NCI-H128 (cell line): ENCODE results near the gene DPP10.

Experiments used
- DNase-seq: peaks from one replicate; lab custom pipeline; 2025; ENCODE audit not compliant: unreplicated experiment; lab: John Stamatoyannopoulos, UW

Gene DPP10

DNA sequence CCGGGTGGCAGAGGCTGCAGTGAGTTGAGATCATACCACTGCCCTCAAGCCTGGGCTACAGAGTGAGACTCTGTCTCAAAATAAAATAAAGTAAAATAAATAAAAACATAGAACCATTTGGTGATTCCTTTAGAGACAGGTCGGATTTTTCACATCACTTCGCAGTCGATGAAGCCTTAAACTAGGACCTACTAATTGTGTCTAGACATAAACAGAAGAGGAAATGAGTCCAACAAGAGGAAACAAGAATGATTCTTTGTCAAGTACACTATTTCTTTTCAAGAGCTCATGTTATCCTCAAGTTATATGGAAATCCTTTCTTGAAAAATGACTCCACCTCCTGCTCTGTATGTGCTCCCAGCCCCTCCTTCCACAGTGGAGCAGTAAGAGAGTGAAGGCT, 758.9 kb downstream of the DPP10 start:
- DNase-seq, result no peak

DNA sequence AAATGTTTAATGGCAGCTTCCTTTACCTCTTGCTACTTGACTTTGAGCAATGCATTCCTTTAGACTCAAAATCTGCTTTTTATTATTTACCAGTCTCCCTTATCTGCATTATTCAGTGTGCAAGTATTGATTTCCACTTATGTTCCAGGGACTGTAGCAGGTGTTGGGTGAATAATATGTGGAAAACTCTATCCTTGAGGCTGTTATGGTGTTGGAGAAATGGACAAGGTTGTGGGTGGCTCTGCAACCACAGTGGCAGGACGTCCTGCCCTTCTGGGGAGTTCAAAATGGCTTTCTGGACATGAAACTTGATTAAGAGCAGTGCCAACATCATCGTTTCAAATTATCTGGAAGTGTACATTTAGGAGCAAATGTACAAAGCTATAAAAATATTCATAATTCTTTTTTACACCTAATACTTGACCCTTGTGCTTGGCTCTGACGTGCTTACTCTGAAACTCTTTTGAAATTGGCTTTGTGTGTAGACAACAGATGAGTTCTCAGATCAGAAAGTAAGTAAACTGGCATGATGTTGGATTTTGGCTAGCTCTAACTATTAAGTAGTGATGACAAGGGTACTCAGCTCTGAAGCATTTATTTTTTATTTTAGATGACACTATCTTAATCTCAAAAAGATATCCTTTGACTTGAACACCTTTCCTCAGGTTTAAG, 766.2 kb downstream of the DPP10 start:
- no peak for DNase-seq

DNA sequence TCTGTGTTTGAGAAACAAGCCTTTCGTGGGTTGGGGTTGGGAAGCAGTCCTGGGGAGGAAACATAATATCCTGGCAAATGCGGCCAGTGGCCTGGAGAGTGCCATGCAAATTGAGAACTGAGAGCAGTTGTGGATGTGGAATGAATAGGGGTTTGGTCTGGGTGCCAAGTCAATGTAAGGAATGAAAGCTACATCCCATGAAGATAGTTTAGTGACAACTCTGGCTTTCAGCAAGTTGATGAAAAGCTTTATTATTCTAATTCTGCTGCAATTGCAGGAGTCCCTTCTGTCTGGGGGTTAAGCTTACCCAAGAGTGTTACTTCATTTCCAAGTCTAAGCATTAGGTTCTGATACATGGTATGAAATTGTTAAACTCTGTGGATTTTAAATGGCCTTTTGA, 771.6 kb downstream of the DPP10 start:
- DNase-seq, result no peak

DNA sequence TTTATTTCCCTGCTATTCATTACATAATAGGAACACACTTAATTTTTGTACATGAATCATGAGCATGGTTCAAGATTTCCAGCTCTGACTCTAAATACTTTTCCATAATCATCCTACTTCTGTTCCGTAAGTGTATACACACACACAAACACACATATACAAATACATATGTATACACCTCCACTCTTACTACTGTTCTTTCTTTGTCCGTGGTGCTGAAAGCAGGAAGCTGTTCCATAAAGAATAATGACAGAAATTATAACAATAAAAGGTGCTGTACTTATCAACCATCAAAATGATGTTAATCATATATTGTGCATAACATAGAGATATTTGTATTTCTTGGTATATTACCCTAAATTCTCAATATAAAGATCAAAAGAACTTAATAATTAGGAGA, 776.9 kb downstream of the DPP10 start:
- no peak for DNase-seq

DNA sequence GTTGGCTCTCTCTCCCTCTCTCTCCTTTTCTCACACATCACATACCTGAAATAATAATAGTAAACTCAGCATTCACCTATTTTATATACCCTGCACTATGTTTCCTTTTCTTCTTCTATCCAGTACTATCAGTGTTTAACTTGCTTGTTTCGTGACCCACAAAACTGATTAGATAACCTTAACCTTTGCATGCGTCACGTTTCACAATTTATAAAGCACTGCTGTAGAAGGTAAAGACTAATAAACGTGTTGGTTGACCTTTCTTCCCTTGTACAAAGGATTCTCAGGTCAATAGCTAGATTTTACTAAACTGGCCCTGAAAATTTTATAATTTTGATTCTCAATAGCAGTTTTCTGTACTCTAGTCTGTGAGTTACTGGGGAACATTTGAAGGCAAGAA, 791.7 kb downstream of the DPP10 start:
- DNase-seq, result no peak

DNA sequence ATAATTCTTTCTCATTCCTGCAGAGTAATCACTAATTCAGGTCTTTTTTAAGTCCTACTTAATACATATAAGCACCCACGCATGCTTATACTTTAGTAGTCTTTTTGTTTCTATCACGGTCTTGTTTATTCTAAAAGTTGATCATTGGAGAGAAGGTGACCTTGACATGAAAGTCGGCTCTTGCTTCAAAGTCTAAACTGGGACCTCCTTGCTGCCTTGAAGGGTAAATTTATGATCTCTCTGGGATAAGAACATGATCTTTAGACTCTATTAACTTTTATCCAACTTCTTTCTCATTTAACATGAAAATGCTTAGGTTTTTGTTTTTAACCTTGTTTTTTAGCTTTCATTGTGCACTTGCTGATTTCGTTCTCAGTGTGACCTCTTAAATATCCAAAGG, 792.3 kb downstream of the DPP10 start:
- no peak for DNase-seq

DNA sequence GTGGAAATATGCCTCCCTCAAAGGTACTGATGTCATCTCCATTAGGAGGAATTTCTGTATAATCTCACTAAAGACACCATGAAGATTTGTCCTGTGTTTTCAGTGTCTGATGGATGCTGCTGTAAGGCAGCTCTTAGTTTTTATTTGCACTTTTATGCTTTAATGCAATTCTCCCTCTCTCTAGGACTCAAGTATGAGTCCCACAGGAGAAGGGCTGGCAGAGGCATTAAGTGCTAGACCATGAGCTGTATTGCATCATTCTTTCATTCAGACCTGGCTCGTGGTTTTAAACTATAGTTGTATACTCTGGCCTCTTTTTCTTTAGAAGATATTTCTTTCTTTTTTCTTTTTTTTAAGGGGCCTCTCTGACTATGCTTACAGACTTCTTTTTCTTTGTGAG, 805.6 kb downstream of the DPP10 start:
- DNase-seq, result no peak

DNA sequence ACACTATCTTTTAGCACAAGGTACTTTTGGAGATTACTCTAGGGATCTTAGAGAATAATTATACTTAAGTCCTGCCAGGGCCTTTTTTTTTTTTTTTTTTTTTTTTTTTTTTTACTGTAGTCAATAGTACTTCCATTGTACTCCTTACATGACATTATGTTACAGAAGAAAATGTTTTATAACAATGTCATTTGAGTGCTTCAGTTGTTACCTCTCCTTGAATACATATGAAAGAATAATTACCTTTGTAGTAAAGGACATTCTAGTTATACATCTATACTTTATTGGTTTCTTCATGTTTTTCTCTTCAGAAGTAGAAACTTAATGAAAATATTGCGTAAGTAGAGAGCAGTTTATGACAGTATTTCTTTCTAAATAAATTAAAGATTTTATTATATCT, 834.9 kb downstream of the DPP10 start:
- no peak for DNase-seq

DNA sequence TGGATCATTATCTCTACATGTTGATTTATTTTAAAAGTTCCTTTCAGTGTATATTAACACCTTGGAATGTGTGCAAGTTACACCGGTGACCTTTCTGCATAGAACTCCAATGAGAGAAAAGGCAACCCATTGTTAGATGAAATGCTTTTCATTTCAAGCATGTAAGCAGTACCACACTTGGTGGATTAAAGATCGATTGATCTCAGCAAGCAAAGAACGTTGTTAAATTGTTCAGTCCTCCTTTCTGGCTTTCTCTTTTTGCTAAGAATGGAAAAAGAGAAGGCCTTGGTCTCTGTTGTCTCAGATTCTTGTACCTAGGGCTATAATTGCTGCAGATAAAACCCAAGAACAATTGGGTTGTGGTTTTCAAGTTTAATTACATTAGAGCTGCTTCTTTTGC, 843.0 kb downstream of the DPP10 start:
- DNase-seq, result no peak

DNA sequence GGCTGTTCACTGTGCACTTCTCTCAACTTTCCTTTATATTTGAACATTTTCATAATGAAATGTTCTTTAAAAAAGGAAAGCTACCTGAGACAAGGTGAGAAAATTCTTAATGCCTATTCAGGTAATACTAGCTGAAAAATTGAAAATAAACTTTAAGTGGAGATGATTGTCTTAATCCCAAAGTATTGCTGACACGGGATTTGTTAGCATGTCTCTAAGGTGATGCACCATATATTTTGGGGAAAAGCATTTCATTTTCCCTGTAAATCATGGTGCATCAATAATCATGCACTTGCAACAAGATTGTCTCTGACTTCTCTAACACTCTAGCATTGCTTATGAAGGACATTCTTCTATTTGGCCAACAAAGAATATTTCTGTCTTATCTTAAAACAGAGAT, 848.0 kb downstream of the DPP10 start:
- no peak for DNase-seq

DNA sequence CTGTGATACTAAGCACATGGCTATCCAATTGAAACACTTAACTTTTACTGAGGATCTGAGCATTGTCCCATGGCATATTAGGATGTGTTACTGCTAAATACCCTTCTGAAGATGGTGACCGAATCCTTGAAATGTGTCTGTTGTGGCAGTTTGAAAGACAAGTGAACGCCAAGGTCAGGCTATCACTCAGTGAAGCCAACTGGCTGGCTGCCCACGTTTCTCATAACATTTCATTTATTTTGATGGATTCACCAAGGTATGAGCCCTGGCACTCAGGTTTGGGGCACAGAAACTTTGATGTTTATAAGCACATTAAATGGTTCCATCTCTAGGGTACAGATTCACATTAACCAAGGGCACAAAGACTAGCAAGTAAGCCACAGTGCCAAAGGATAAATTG, 850.3 kb downstream of the DPP10 start:
- DNase-seq, result no peak

DNA sequence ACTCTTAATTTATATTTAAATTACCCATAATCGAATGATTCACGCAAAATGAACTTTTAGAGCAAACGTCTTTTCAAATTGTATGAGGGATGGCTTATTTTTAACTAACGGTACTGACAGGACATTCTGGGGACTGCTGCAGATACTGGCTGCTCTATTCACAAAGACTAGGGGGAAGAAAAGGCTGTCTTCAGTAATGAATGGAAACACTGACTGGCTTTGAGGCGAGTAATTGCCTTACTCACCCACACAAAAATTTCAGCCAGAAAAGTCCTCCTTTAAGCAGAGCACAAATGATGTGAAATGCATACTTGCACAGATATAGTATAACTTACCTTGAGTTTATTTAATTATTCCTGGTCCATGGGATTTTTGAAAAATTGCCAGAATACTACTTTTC, 852.6 kb downstream of the DPP10 start:
- no peak for DNase-seq

DNA sequence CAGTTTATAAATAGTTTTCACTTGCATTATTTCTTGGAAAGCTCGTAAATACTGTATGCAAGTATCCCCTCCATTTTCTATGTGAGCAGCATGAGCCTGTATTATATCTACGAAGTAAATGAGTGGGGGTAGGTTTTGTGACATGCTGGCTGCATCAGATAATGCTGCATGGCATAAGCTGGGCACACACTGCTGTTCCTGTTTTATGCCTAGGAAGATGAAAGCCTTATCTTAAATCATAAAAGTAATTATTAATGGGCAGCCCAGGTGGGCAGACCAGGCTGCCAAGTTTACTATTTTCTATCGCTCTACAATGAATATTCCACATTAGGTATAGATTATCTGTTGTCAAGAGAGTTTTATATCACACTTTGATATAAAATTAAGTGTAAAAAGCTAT, 854.6 kb downstream of the DPP10 start:
- DNase-seq, result no peak

DNA sequence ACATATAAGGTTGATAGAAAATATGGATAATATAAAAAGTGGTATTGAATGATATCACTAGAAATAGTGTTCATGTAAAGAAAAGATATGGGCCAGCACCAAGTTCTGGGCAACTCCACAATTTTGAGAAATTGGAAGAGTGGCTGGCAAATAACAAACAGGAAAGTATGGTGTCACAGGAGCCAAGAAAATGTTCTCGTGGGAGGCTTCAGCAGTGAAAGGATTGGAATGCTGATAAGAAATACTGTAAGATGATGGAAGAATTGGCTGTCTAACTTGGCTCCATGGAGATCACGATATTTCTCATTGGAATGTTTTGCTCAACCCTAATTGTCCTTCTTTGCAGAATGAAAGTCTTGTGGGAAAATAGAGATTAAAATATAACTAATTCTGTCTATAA, 856.8 kb downstream of the DPP10 start:
- DNase-seq, result no peak

DNA sequence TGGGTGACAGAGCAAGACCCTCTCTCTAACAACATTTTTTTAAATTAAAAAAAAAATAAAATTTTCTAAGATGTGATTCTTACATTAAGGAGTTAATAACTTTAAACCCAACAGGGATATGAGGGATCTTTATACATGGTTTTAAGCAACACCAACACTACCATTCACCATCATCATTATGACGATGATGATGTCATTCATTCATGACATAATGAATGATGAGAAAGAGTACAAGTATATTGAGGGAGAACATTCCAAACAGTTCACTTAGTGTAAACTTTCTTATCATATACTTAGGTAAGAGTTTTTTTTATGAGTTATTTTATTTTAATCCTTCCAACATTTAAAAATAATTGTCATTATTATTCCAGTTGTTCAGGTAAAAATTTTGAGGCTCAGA, 863.3 kb downstream of the DPP10 start:
- DNase-seq, result no peak

DNA sequence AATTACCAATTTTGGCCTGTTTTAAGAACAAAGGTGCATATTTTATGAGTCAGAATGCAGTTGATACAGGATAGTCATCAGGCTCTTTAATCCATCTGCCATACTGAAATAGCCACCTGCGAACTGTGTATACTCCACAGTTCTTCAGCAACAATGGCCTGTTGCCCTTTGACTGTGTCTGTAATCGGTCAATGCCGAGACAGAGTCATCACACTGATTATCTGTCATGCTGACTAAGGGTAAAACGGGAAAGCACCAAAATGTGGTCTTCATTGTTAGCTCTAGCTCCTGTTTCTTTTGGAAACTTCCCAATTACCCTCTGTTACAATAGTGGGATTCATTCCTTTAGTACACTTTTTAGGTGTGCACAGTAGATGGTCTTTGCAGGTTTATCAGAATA, 871.7 kb downstream of the DPP10 start:
- no peak for DNase-seq

DNA sequence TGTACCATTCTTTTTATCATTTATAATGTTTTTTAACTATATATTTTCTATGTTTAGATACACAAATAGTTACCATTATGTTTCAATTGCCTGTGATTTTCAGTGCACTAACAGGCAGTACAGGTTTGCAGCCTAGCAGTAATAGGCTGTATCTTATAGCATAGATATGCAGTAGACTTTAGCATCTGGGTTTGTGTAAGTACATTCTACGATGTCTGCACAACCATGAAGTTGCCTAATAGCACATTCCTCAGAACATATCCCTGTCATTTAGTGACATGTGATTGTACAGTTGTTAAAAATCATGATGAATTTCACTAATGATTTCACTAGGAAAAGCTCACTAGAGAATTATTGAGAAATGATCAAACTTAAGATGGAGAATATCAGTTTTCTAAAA, 884.6 kb downstream of the DPP10 start:
- DNase-seq, result no peak

DNA sequence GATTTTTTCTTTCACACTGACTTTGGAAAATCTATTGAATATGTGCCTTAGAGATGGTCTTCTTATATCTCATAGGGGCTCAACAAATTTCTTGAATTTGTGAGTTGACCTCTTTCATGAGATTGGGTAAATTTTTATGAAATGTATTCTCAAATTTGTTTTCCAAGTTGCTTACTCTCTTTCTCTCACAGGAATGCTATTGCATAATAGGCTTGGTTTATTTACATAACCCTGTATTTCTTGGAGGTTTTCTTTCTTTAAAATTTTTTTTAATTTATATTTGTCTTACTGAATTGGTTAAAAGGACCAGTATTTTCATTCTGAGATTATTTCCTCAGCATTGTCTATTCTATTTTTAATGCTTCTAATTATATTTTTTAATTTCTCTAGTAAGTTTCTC, 917.1 kb downstream of the DPP10 start:
- DNase-seq, result no peak

DNA sequence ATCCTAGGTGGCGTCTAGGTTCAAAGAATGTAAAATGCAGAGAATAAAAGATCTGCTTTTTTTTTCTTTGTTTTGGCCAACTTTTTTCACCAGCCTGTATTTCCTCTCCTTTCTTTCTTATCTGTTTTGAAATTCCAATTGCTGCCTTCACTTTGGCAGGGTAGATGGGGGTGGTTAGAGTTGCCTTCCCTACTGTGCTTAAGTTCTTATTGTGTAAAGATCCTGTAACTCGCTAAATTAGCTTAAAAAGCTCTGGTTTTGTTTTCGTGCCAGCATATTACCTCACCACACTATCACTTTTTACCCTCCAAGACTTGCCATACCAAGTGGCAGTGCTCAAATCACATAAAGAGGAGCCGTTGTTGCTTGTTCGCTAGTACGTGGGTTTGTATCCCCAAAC, 921.7 kb downstream of the DPP10 start:
- DNase-seq, result no peak

DNA sequence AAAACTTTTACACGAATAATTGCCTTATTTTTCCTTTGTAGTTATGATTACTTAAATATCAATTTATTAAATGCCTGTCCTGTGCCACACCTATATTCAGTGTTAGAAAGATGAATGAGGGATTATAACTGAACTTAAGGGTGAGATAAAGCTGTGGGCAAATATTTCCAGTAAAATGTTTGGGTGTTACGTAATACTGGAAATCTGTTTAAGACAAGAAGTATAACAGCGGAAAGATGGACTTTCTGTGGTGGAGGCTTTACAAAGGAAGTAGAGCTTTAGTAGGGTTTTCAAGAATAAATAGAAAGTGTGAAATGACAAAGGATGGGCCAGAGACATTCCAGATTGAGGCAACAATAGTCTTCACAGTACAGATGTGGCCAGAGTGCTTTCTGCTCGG, 927.0 kb downstream of the DPP10 start:
- no peak for DNase-seq

DNA sequence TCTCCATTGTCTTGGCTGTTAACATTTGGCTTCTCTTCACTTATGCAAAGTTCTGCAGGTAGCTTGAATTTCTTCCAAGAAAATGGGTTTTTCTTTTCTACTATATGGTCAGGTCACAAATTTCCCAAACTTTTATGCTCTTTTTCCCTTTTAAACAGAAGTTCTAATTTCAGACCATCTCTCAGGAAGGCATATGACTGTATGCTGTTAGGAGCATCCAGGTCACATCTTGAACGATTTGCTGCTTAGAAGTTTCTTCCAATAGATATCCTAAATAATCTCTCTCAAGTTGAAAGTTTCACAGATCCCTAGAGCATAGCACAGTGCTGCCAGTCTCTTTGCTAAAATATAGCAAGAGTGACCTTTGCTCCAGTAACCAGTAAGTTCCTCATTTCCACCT, 932.5 kb downstream of the DPP10 start:
- no peak for DNase-seq

DNA sequence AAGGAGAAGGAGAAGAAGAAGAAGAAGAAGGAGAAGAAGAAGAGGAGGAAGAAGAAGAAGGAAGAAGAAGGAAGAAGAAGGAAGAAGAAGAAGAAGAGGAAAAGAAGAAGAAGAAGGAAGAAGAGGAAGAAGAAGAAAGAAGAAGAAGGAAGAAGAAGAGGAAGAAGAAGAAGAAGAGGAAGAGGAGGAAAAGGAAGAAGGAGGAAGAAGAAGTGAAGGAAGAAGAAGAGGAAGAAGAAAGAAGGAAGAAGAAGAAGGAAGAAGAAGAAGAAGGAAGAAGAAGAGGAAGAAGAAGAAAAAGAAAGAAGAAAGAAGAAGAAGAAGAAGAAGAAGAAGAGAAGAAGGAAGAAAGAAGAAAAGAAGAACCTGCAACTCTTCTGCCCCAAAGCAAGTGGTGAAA, 942.0 kb downstream of the DPP10 start:
- no peak for DNase-seq

DNA sequence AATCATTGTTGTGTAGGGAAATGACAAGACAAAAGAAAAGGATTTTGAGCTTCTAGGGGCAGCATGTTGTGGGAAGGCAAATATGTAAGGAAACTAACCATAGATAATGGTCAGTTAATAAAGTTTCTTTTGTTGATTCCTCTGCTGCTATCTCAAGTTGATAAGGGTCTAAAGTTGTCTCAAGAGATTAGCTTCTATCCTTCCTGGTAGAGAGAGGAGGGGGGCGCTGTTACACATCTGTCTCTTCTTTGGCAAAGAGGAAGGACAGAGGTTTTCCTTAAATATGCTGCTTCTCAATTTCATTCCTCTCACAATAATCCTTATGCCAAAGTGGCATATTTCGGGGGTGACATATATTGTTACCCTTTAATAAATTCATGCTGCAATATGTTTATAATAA, 944.0 kb downstream of the DPP10 start:
- DNase-seq, result no peak

DNA sequence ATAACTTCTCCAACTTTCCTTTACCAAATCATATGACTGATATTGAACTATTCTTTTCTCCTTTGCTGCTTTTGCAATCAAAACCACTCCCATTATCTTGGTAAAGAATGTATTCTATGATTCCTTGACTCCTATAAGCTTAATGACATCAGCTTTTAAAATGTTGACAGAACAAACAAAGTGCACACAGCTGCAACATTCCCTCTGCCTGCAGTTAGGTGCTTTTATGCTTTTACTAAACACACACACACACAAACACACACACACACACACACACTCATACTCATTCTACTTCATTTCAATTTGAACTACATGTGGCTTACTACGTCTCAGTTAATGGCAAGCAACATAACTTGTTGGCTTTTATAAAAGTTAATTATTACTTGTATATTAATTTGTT, 946.6 kb downstream of the DPP10 start:
- no peak for DNase-seq
